ENCODE data around the gene DGCR2. TPM values are rescaled to one million over a fixed set of nuclear protein-coding genes. Genes with fewer than 3 reads are reported as not detected.

DGCR2 gene
- total and polyA plus RNA-seq, 2 of the 4 experiments (the other 2 are of a cell fraction), result 17.2 to 35.4 TPM

DNA sequence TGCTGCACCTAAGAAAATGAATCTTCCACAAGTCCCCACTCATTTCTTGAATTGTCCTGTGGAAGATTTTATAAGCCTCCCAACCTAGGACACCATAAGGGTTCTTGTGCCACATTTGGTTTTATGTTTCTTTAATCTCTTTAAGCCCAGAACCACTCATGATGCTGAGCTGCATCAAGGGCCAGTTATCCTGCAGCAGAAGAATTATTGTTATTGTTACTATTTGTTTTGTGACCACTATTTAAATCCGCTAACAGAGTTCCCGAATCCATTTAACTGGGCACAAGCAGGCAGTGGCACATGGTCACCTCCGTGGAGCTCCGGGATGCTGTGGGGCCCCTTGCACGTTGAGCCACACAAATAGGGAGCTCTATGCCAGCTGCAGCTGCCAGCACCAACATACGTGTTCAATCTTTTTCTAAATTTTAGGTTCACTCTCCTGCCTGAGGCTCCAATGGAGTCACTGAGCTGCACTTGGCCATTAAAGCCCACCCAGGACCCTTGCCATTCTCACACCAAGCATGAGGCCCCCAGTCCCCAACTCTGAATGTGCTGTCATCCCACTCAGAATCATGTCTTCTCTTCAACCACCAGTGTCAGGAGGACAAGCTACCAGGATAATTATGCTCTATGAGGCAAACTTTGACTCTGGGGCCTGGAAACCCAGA lies 60.6 kb downstream of the DGCR2 start:
- Histone ChIP-seq H3K56ac (ENCODE audit: extremely low read depth, insufficient read depth, low read length) (no peak overlapping the region), H3K18ac (ENCODE audit: low read depth, low read length) (no peak overlapping the region), H3K36me3 (ENCODE audit: control insufficient read depth, insufficient read depth, low read length) (peaks cover 25% of the 10 kb centered on the region; the same call in 1 of the 2 replicates), H3K27me3 (ENCODE audit: control insufficient read depth, insufficient read depth, low read length) (no peaks in the 10 kb centered on the region), H2BK120ac (ENCODE audit: low read depth, low read length) (no peak overlapping the region), H3K4me2 (ENCODE audit: low read depth, low read length) (no peak overlapping the region), H3K9me1 (ENCODE audit: insufficient read depth, low read length) (peaks cover 19% of the 10 kb centered on the region), H3K14ac (replicated peaks; ENCODE audit: low read depth, low read length) (no peak overlapping the region), H4K8ac (ENCODE audit: low read depth in 2 of 2, low read length in 2 of 2) (no peak overlapping the region), H2BK20ac (ENCODE audit: low read depth, low read length) (no peak overlapping the region), H3K79me1 (ENCODE audit: low read depth in 1 of 2, low read length in 2 of 2) (peaks cover 0 to 23% of the 10 kb centered on the region in 2 experiments; a peak in 2 of 4 replicates), H3K4ac (ENCODE audit: low read depth, low read length) (no peak overlapping the region), H3K4me3 (ENCODE audit: insufficient read depth, low read depth, low read length) (no peak overlapping the region), H2AK5ac (ENCODE audit: low read depth, low read length) (no peak overlapping the region), H3K4me1 (ENCODE audit: control insufficient read depth, insufficient read depth, low read length) (peaks cover 16% of the 10 kb centered on the region), H3K9me3 (ENCODE audit: control insufficient read depth, insufficient read depth, low read length) (no peaks in the 10 kb centered on the region), H2BK15ac (ENCODE audit: low read depth, low read length) (no peak overlapping the region), H2AK9ac (replicated peaks; ENCODE audit: low read depth, low read length, poor library complexity) (no peak overlapping the region), H2BK5ac (ENCODE audit: low read depth, low read length, poor library complexity, severe bottlenecking) (no peak overlapping the region), H3K27ac (ENCODE audit: insufficient read depth, low read length) (no peak overlapping the region), H2AFZ (replicated peaks; ENCODE audit: low read length, poor library complexity) (no peak overlapping the region), H4K5ac (ENCODE audit: low read depth, low read length) (no peak overlapping the region), H3K9ac (ENCODE audit: low read depth, low read length) (no peak overlapping the region), H4K91ac (ENCODE audit: insufficient read depth, low read depth, low read length) (no peak overlapping the region), H3K23ac (ENCODE audit: low read depth, low read length) (no peak overlapping the region), H4K20me1 (ENCODE audit: insufficient read depth, low read length) (peaks cover 39% of the 10 kb centered on the region)
- ATAC-seq (ENCODE audit: low read depth), result no peak
- intact Hi-C loops (cut with micrococcal nuclease) (loop anchor here (5.0 kb wide), 1 partner anchor 61 kb away; the partner anchor contains the start of gene DGCR2), dilution Hi-C loops (cut with HindIII; ENCODE audit: low sequenced_read_pairs, unreplicated experiment) (no loop called here), in situ Hi-C loops (cut with MboI; ENCODE audit: low sequenced_read_pairs) (no loop called here)
- CTCF ChIA-PET, result interaction anchor here (1.0 kb wide), 1 partner anchor 13 kb away, joined by 3 read pairs; no protein-coding TSS in a partner anchor
- 95% methylated on average over 4 of the region's 6 CpGs; no CpG with 5 or more reads in 1 of the 2 experiments for WGBS, 2 experiments (ENCODE audit: extremely low coverage in 2 of 2, insufficient read length in 1 of 2)
- DNase-seq, result no peak
- no TSS peak for BruUV-seq (replicated peaks)
- no peak for TF ChIP-seq POLR2A (IDR thresholded peaks at IDR 0.05; ENCODE audit: low read depth, low read length)
- TF ChIP-seq CEBPB (IDR thresholded peaks at IDR 0.05; ENCODE audit: low read depth, low read length), result no peak
- no peak for TF ChIP-seq NFE2L2 (IDR thresholded peaks at IDR 0.05; ENCODE audit: low read depth, low read length)
- no peak for TF ChIP-seq BHLHE40 (IDR thresholded peaks at IDR 0.05; ENCODE audit: low read depth, low read length)
- no peak for TF ChIP-seq MAZ (IDR thresholded peaks at IDR 0.05; ENCODE audit: borderline replicate concordance, low read depth, low read length)
- no peak for TF ChIP-seq CHD1 (IDR thresholded peaks at IDR 0.05; ENCODE audit: low read depth, low read length)
- TF ChIP-seq FOS (IDR thresholded peaks at IDR 0.05; ENCODE audit: low read depth, low read length), result no peak
- no peak for TF ChIP-seq RFX5 (IDR thresholded peaks at IDR 0.05; ENCODE audit: low read depth, low read length)
- TF ChIP-seq, protein P1, sequence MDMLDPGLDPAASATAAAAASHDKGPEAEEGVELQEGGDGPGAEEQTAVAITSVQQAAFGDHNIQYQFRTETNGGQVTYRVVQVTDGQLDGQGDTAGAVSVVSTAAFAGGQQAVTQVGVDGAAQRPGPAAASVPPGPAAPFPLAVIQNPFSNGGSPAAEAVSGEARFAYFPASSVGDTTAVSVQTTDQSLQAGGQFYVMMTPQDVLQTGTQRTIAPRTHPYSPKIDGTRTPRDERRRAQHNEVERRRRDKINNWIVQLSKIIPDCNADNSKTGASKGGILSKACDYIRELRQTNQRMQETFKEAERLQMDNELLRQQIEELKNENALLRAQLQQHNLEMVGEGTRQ (IDR thresholded peaks at IDR 0.05; ENCODE audit: low read depth, low read length), result no peak
- POLR2A ChIA-PET (ENCODE audit: unreplicated experiment), result no interaction called here

Measured in IMR-90 (cell line).